Measurements from ENCODE around the gene COQ8B. TPM values are rescaled to one million over a fixed set of nuclear protein-coding genes. Genes with fewer than 3 reads are reported as not detected.

The COQ8B gene
- total RNA-seq, 1 donor from 2014 or later, result 72.4 TPM

GRCh38 chr19:40717880-40718773 lies 1.4 kb upstream of the COQ8B start:
- DNase-seq (ENCODE audit: low read depth), result no peak

- peak; percentile 26 for DNase-seq (ENCODE audit: low read depth)
These were observed 716 bp upstream of the COQ8B start for GRCh38 chr19:40717325-40717879.

- DNase-seq (ENCODE audit: low read depth), result no peak
These were observed 630 bp downstream of the COQ8B start for GRCh38 chr19:40716031-40716481.

DNA sequence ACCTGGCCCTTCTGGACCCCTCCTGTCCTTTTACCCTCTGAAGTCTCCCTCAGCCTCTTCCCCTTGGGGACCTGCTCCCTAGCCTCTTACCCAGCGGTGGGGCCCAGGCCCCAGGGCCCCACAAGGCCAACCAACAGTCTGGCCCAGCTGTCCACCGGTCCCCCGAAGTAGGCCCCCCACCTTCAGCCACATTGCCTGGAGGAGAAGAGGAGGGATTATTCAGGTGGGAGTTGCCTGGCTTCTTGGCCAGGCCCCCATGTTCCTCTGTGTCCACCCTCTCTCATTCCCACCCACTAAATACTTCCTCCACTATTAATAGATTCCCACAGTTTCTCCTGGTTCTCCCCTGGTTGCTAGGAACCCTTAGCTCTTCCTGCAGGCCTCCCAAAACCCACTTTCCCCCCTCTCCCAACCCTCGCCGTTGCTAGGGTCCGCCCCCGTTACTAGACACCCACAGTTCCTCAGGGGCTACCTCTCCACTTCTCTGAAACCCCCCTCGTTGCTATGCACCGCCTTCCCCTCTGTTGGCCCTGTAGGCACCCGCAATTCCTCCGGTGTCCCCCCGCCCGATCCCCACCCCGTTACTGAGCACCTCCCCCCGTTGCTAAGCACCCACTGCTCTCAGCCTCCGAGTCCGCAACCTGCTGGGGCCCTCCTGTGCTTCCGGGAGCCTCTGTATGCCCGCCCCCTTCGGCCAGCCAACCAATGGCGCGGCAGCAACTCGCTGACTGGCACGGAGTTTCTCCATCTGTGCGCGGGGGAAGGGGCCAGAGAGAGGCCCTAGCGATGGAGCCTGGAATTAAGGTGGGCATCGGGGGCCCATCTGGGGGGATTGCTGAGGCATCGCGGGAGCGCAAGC lies 2.0 kb downstream of the COQ8B start:
- peak; percentile 96 for DNase-seq (ENCODE audit: low read depth)

- DNase-seq (ENCODE audit: low read depth), result no peak
These were observed 2.7 kb downstream of the COQ8B start for GRCh38 chr19:40713939-40714338.

- no peak for DNase-seq (ENCODE audit: low read depth)
These were observed 6.9 kb downstream of the COQ8B start for GRCh38 chr19:40709817-40710216.

DNA sequence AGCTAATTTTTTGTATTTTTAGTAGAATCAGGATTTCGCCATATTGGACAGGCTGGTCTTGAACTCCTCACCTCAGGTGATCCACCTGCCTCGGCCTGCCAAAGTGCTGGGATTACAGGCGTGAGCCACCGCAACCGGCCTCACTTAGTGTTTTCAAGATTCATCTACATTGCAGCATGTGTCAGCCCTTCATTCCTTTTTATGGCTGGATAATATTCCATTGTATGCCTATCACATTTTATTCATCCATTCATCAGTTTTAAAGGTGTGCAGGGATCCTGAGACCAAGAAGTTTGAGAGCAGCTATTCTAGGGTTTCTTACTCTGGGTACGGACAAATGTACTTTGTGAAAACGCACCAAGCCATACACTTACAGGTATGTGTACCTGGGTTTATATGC lies 9.1 kb downstream of the COQ8B start:
- no peak for DNase-seq (ENCODE audit: low read depth)

DNA sequence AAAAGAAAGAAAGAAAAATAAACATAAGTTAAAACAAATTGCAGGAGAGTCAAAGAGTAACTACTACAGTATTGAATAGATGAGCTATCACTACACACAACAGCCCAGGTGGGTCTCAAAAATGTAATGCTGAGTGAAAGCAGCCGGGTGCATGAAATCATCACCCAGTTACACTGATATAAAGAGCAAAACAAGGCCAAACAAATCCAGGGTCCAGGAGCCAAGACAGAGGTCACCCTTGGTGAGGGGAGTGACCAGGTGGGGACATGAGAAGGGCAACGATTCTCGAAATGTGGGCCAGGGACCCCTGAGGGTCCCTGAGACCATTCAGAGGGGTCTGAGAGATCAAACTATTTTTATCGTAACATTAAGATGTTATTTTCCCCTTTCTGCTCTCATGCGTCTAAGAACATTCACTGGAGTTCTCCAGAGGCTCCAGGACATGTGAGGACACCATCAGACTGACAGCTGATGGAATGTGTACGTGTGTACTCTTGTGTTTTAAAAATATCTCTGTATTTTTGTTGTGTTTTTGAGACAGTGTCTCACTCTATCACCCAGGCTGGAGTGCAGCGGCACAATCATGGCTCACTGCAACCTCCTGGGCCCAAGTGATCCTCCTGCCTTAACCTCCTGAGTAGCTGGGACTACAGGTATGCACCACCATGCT lies 10.6 kb downstream of the COQ8B start:
- DNase-seq (ENCODE audit: low read depth), result no peak

DNA sequence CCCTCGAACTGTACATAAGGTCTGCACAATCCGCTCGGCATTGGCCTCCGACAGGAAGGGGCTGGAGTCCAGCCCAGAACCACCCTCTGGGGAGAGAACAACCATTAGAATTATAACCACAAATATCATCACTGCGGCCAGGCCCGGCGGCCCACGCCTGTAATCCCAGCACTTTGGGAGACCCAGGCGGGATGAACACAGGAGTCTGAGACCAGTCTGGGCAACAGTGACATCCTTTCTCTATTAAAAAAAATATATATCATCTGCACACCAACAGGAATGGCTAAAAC lies 11.4 kb downstream of the COQ8B start:
- DNase-seq (ENCODE audit: low read depth), result no peak

- no peak for DNase-seq (ENCODE audit: low read depth)
These were observed 12.0 kb downstream of the COQ8B start for GRCh38 chr19:40704491-40705361.

DNA sequence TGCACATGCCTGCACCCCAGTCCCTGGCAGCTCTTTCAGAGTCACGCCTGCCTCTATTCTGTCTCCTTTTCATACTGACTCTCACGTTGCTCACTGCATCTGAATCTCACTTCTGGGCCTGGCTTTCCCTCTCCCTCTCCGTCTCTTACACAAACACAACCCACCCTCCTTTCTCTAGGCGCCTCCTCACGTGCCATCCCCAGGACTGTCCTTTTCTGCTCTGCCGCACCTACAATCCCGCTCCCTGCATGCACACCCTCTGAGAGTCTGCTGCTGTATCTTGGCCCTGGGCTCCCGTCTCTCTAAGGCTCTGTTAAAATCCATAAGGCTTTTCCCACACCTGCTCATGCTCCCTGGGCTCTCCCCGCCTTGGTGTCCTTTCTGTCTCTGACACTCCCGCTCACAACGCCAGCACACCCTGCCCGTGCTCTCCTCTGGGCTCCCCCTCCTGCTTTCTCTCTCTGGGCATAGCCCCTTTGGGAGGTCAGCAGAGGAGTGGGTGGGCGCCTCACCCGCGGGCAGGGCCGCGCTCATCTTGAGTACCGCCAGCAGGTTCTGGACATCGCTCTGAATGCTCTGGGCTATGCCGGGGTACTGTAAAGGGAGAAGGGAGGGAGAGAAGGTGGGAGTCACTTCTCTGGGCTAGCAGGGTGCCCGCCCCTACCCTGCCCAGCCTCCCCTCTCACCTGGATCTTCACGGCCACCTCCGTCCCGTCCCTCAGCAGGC lies 13.5 kb downstream of the COQ8B start:
- DNase-seq (ENCODE audit: low read depth), result no peak

DNA sequence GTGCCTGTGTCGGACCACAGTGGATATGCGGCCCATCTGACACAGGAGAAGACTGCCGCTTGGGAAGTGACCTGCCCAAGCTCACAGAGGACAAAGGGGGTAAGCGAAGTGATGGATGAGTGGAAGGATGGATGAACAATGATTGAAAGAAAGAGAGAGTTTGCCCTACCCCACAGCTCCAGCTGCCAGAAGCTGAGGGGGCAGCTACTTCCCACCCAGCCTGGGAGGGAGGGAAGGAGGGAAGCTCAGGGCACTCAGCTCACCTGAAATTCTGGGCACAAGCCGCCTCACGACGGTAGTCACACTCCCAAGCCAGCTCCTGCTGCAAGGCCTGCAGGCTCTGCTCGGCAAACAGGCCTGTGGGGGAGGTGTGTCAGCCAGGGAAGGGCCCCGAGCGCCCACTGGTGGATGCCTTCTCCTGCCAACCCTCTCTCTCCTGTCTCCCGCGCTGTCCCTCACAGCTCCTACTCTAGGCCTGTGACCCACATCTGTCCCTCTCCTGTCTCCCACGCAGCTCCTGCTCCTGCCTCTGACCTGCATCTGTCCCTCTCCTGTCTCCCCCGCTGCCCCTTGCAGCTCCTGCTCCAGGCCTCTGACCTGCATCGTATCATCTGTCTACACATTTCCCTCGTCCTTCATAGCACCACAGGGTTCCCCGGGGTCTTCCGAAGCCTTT lies 14.2 kb downstream of the COQ8B start:
- DNase-seq (ENCODE audit: low read depth), result no peak

- DNase-seq (ENCODE audit: low read depth), result no peak
These were observed 14.9 kb downstream of the COQ8B start for GRCh38 chr19:40701758-40702157.

GRCh38 chr19:40700083-40700482 lies 16.6 kb downstream of the COQ8B start:
- no peak for DNase-seq (ENCODE audit: low read depth)

- no peak for DNase-seq (ENCODE audit: low read depth)
These were observed 19.7 kb downstream of the COQ8B start for GRCh38 chr19:40697007-40697406.

DNA sequence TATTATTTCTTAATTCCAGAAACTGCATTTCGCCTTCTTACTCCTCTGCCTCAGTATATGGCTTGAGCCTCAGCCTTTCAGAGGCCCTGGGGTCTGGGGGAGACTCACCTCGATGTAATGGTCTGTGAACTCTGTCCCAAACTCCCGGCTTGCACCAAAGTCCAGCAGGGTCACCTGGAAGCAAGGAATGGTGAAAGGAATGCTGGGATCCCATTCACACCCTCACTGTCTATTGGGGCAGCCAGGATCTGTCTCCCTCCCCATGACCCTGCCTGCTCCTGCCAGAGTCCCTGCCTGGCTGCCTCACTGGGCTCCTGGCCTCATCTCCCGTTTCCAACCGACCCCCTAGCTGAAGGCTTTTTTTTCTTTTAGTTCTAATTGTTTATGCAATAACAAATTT lies 20.8 kb downstream of the COQ8B start:
- DNase-seq (ENCODE audit: low read depth), result no peak

DNA sequence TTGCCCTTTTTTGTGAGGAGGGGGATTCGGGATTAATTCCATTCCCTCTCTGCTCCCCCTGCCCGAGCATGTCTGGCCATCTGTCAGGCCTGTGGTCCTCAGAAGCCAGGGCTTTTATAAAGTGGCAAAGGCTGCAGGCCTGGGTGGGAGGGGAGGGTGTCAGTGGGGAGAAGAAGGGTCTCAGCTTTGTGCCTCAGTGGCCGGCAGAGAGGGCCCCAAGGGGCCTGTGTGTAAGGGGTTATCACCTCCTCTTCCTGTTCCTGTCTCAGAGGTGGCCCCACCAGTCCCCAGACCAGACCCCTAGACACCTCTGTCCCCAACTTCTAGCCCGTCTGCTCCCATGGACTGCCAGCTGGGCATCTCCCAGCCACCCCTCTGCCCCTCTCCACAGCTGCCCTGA lies 22.8 kb downstream of the COQ8B start:
- DNase-seq (ENCODE audit: low read depth), result no peak

- peak; percentile 73 for DNase-seq (ENCODE audit: low read depth)
These were observed 23.4 kb downstream of the COQ8B start for GRCh38 chr19:40693150-40693788.

GRCh38 chr19:40692212-40692551 lies 24.5 kb downstream of the COQ8B start:
- DNase-seq (ENCODE audit: low read depth), result no peak

Data from myocyte (in vitro differentiated cells).